Measurements from ENCODE around the gene EMP3.

The EMP3 gene

GRCh38 chr19:48318286-48318987 is 6.9 kb upstream of the EMP3 start:
- DNase-seq = no peak

GRCh38 chr19:48319647-48320541 is 5.5 kb upstream of the EMP3 start:
- peak; percentile 88 for DNase-seq

- DNase-seq = peak; percentile 100
Measured at GRCh38 chr19:48321372-48321621, 4.1 kb upstream of the EMP3 start.

- DNase-seq = peak; percentile 100
Measured at GRCh38 chr19:48321622-48322591, 3.4 kb upstream of the EMP3 start.

- peak; percentile 65 for DNase-seq
Measured at GRCh38 chr19:48329167-48329891, 4.0 kb downstream of the EMP3 start.

- DNase-seq = peak; percentile 85
Measured at GRCh38 chr19:48330012-48330681, 4.8 kb downstream of the EMP3 start.

- no peak for DNase-seq
Measured at GRCh38 chr19:48332351-48332661, 7.0 kb downstream of the EMP3 start.

GRCh38 chr19:48332662-48333466 is 7.5 kb downstream of the EMP3 start:
- peak; percentile 98 for DNase-seq

- peak; percentile 97 for DNase-seq
Measured at GRCh38 chr19:48333467-48334384, 8.4 kb downstream of the EMP3 start.

GRCh38 chr19:48338253-48338755 is 13.0 kb downstream of the EMP3 start:
- DNase-seq = no peak

GRCh38 chr19:48338802-48339503 is 13.6 kb downstream of the EMP3 start:
- no peak for DNase-seq

GRCh38 chr19:48340995-48341394 is 15.6 kb downstream of the EMP3 start:
- no peak for DNase-seq

- no peak for DNase-seq
Measured at GRCh38 chr19:48341515-48342413, 16.4 kb downstream of the EMP3 start.

GRCh38 chr19:48342414-48342738 is 17.0 kb downstream of the EMP3 start:
- DNase-seq = no peak

- no peak for DNase-seq
Measured at GRCh38 chr19:48342841-48343540, 17.6 kb downstream of the EMP3 start.

GRCh38 chr19:48344892-48345291 is 19.5 kb downstream of the EMP3 start:
- no peak for DNase-seq

GRCh38 chr19:48346191-48346590 is 20.8 kb downstream of the EMP3 start:
- DNase-seq = no peak

GRCh38 chr19:48348045-48348444 is 22.7 kb downstream of the EMP3 start:
- no peak for DNase-seq
